ENCODE results near the gene THSD4.

Gene THSD4

DNA sequence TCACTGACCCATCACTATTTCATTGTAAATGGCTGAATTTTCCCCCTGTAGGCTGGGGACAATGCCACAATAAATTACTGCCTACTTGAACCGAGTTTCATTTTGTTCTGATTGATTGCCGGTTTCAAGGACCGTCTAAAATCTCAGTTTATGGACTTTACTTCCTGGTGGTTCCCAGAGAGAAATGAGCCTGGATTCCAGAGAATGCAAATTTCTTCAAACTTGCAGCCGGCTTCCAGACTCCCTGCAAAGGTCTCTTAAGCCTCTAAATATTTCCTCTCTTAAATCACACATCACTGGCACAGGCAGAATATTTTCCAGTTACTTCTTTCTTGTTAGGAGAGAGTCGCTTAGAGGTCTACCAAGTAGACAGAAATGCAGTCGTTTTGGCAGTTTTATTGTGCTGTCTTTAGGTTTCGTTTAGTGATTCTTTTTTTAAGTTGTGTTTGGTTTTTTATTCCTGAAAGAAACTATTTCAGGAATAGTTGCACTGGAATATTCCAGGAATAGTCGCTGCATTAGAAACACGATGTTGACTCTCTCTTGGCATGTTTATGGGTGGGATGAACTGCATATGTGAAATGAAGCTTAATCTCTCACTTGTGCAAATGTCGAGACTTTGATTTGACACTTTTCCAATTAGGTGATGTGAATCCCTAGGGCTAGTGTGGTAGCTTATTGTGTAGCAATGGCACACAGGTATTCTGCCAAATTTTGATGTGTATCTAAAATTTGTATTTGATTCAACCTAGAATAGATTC, 411.0 kb downstream of the THSD4 start:
- no peak for DNase-seq

DNA sequence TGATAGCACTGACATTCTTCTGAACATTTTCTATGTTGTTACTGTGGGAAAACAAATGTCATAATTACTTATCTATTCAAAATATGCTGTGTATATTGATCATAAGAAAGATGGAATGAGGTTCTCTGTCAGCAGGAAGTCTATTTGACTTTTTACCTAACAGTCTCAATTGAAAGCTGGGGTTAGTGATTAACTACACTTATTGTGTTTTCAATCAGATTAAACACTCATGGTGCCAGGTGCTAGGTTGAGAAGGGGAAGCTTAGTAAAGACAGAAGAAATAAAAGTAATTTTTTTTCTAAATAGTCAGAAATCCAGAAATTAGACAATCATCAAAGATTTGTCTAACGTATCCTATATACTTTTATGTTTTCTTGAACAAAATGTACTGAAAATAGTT, 414.1 kb downstream of the THSD4 start:
- no peak for DNase-seq

DNA sequence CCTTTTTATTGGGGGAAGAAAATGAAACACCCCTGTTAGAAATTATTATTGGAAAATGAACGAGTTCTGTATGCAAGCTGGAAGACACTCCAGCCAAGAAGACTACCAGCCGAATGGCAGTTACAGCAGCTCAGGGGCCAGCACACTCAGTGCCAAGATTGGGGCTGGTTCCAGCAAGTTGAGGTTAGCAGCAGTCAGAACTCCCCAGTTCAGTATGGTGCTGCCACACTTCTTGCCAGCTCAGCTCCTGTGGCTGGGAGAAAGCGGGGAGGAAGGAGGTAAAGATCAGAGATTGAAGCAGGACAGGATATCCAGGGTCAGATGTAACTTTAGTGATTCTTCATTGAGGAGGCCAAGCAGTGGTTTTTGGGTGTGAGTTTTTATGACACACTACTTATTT, 414.8 kb downstream of the THSD4 start:
- DNase-seq = no peak

DNA sequence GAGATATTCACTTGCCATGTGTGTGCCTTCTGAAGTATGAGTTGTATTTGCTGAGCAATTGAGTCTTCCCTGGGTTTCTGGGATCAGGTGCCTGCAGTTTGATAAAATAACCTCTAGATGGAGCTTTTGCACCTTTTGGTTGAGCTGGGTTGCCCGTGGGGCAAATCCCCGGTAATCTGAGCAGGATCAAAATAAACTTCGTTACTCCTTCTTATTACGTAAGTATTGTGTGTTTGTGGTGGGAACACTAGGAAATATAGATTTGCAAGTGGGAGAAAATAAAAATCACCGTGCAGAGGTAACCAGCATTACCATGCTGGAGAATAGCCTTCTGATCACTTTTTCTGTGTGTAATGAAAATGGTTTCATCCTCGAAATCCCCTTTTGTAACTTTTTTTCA, 417.7 kb downstream of the THSD4 start:
- no peak for DNase-seq

DNA sequence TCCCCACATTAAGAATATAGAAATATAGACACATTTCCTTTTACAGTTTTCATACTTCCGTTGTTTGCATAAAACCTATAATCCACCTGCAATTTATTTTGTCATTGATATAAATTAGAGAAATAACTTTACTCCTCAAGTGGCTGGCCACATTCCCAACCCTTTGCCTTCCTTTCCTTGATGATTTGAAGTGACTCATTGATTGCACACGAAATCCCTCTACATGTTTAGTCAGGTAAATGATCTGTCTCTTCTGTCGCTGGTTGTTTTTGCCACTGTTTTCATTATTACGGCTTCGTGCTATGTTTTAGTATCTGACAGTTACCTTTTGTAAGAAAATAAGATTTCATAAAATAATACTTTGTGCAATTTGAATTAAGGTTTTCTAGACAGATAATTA, 422.9 kb downstream of the THSD4 start:
- DNase-seq = no peak

DNA sequence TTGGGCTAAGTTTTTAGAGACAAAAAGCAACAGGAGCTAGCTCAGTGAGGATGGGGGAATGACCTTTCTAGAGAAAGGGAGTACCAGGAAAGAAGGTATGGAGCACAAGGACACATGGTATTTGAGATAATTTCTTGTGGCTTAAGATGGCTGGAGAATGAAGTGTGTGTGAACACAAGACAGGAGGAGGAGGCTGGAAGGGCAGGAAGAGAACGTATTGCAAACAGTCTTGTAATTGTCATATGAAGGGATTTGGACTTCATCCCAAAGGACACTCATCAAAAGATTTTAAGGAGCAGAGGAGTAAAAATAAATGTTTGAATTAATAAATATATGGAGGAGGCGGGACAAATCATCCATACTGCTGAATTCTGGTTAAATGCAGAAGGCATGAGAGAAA, 426.5 kb downstream of the THSD4 start:
- DNase-seq = no peak

DNA sequence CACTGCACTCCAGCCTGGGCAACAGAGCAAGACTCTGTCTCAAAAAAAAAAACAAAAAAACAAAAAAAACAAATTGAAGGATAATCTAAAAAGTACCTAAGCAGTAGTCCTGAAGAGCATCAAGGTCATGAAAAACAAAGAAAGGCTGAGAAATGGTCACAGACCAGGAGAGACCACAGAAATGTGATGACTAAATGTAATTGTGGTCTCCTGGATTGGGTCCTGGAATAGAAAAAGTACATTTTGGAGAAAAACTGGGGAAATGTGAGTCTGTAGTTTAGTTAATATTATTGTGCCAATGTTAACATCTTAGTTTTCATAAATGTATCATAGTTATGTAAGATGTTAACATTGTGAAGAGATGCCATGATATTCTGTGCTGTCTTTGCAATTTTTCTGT, 427.6 kb downstream of the THSD4 start:
- DNase-seq = no peak

DNA sequence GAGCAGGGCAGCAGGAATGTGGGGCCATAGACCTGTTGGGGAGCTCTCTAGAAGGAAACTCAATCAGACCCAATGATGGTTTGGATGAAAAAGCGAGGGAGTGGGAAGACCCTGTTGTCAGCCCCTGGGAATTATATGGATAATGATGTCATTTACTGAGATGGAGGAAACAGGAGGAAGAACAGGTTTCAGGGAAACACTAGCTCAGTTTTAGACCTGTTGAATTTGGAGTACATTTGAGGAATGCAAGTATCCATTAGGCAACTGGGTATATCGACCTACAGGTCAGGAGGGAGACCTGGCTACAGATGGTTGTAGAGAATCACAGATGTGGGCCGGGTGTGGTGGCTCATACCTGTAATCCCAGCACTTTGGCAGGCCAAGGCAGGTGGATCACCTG, 428.1 kb downstream of the THSD4 start:
- DNase-seq = no peak

DNA sequence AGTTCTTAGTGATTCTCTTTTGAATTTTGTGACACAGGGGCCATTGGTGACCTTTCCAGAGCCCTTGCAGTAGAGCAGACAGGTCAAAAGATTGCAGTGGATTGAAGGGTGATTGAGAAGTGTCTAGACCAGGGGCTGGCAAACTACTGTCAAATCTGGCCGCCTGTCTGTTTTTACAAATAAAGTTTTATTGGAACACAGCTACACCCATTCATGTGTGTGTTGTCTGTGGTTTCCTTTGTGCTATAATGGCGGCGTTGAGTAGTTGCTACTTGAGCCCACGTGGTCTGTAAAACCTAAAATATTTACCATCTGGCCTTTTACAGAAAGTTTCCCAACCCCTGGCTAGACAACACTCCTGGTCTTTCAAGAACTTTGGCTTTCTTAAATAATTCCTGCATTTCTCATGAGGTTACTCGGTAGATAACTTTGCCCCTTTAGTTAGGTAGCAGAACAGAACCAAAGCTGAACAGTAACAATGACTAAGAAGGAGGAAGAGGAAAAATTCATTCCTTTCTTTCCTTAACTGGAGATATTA, 430.0 kb downstream of the THSD4 start:
- no peak for DNase-seq

DNA sequence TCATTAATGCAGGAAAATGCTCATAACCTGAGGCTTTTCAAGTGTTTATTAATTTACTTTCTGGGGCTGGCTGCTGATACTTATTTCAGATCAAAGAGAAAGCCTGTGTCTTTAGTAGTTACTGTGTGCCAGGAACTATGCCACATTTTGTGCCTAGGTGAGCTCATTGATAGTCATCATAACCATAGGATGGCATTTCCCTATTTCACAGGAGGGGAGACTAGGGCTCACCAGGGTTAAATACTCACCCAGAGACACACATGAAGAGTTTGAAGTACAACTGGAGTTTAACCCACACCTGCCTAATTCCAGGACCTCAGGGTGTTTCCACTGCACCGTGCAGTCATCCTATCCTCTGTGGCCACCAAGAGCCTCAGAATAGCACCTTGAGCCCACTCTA, 430.7 kb downstream of the THSD4 start:
- DNase-seq = no peak

DNA sequence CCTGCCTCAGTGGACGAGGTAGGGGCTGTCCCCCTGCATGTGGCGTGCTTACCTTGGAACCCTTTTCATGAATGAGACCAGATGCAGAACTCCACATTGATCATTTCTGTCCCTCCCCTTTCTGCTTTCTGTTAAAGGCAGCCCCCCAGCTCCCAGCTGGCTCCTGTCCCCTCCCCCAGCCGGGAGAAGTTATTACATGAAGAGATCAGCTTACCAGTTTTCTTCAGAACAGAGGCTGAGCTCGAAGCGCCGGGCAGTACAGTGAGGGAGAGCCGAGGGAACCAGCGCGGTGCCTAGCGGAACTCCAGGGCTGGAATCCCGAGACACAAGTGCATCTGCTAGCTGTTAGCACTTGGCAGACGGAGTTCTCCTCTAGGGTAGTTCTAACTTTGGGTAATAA, 431.7 kb downstream of the THSD4 start:
- peak in 1 of 56 donors; percentile 4 for DNase-seq

DNA sequence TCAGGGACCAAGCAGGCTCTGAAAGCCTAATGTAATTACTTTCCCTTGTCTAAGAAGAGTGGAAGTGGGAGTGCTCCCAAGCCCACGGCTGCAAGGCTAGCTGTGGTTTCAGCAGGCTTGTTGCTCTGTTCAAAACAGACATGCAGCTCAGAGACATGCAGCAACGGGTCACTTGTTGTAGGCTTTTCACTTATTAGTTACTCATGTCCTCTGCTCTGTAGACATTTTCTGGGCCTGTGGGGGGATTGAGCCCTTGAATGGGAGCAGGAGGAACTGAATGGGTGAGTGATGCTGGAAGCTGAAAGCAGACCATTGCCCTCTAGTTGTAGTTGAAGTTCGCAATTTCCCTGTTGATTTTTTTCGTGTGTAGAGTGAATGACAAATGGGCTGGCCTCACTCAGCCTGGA, 433.1 kb downstream of the THSD4 start:
- DNase-seq = no peak

DNA sequence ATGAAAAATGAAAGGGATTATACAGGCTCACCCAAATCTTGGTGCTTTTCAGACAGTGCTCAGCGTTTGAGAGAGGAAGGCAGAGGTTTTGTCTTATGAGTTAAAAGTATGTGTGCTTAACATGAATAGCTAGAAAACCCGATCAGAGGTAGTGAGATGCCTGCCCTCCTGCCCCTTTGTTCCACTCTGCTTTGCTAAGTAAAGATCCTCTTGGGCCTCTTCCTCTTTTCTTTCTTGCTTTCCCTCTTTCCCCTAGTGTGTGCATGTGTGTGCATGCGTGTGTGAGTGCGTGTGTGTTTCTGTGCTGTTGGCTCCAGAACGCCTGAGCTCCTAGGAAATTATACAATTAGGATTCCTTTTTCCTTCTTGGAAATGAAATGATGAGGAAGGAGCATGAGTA, 433.8 kb downstream of the THSD4 start:
- DNase-seq = no peak

DNA sequence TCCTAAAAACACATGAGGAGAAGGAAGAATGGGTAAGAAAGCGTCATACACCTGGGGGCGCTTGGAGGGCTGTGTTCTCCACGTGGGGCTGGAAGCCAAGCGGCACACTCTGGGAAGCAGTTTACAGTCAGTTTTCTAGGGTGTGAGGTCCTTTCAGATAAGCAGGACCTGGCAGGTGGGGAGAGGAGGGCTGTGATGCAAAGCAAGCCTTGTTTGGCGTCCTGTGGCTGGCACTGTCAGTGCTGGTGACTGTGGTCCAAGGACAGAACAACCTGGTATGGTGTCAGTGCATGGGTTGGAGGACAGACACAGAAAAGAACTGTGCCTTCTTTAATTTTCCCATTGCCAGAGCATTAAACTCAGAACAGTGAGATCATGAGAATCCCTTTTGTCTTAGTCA, 434.4 kb downstream of the THSD4 start:
- no peak for DNase-seq

DNA sequence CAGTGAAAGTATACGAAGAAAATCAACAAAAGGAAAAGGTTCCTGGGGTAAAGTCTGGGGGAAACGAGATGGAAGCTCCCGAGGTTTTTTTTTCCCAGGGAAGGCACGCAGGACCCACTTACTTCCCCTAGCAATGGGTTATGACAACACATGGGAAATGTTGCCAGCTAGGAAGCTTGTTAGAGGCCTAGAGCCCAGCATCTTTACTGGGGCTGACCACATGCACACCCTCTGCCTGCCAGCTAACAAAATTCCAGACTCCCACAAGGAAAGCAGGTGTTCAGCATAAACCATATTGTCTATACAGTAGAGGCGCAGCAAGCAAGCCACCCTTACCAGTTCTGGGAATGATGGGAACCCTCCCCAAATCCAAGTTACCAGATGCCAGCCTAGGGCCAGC, 436.3 kb downstream of the THSD4 start:
- DNase-seq = no peak

DNA sequence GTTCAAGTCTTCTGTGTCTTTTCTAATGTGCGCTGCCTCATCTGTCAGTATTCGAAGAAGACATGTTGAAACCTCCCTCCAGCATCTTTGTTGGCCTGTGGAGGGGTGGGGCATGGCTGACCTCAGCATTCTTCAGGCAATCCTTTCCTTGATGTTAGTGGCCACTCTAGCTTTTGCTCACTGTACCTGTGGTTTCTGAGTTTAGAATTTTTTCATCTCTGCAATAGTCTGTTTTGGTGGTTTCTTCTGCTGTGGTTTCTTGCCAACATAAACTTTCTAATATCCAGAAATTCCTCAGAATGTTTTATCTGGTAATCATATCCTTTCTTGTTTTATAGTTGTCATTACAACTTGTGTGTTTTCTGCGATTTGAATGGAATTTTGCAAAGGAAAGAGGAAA, 443.8 kb downstream of the THSD4 start:
- DNase-seq = no peak

DNA sequence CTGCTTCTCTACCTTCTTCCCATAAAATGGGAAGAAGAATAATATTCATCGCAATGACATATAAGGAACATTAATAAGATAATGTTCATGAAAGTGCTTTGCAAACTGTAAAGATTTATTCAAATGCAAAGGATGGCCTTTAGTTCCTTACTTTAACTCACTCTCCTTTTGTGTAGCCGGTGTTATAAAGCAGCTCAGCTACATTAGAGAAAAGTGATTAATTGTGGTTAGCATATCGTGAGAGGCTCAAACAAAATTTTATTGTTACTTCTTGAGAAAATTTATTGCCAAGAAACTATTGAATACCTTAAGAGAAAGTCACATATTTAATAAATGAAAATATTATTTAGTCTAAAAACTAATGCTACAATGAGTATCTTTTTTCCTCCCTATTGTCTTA, 444.3 kb downstream of the THSD4 start:
- no peak for DNase-seq

DNA sequence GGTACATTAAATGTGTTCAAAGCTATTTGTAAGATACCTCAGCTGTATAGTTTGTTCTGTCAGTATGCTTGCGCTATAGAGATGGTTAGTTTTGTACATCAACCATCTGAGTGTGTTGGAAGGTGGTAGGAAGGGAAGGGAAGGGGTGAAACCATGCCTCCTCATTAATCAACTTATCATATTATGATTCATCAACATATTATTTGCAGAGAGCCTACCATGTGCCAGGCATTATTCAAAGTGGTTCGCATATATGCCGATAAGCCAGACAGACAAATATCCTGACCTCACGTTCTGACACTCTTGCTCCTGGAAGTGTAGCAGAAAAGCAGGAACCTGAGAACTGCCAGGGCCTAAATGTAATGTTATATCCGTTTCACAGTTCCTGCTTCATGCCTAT, 447.0 kb downstream of the THSD4 start:
- DNase-seq = no peak

DNA sequence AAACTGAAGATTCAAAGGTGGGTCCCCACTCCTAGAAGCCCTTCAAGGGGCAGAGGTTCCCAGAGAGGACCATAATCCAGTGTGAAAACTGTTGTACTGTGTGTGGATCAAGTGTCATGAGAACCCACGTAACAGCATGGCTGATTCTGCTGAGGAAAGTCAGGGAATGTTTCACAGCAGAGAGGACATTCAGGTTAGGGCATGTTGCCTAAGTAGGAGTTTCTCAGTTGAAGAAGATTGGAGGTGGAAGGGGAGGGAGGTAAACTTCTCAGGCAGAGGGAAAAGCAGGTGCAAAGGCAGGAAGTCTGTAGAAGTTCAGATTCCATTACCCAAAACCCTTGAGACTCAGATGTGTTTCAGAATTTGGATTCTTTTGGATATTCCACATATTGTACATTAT, 448.9 kb downstream of the THSD4 start:
- no peak for DNase-seq

DNA sequence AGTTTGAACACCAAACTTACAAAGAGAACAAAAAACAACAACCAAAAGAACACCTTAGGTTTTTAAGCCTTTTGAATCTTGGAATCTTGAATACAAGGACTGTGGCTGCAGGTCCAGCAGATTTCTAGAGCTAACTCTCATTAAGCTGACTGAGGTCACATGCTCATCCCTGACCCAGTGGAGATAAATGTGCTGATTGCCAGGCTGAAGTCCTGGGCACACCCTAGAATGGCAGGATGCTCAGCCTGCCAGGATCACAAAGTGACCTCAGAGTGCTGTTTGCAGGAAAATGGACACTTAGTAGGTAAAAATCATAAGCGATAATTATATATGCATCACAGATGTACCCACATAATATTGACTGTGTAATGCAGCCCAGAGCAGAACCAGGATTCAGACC, 449.7 kb downstream of the THSD4 start:
- DNase-seq = no peak

DNA sequence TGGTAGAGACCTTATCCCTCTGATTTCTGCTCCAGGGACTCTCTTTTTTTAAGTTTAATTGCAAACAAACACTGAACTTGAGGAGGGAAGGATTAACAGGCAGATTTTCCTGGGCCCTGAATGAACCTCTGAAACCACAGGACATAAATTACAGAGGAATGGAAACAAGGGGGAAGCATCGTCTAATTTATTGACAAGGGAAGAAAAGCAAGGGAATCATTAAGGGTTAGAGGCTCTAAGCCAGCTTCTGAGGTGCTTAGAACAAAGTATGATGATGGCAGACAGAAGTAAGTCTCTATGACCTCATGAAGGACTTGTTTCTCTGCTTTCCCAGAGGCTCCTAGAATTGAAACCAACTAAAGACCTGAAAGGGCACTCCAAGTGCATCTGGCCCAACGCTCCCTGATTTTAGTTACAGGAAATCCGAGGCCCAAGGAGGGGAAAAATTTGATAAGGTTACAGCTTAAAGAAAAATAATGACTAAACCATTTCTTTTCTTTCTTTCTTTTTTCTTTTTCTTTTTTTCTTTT, 450.4 kb downstream of the THSD4 start:
- no peak for DNase-seq

DNA sequence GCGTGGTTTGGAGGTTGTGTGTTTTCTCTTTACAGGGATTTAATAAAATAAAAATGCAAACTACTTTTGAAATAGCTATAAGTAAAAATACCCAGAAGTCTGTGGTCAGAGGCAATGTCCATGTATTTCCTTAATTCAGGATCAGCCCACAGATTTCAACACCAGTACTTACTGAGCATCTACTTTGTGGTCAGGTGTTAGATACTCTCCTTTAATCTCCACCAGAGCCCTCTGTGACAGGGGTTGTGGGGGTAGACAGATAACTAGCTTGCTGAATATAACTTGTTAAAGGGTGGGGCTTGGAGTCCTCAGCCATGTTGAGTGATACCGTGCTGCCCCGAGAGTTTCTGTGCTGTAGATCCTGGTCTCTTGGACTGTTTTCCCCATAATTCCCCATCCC, 451.0 kb downstream of the THSD4 start:
- no peak for DNase-seq

DNA sequence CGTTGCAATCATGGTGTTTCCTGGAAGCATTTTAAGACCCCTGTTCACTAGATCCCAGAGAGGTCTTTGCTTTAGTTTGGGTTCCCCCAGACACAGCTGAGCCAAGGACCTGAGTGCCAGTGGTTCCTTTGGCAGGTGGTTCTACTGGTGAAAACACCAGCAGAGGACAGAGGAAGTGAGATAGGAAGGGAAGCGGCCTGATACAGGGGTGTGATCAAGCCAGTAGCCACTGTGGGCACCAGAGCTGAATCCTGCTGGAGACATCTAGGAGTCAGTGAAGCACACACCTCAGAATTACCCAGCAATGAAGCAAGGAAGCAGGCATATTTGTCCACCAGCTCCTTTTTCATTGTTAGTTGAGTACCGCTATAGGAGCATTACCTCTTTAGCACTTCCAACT, 451.9 kb downstream of the THSD4 start:
- no peak for DNase-seq

DNA sequence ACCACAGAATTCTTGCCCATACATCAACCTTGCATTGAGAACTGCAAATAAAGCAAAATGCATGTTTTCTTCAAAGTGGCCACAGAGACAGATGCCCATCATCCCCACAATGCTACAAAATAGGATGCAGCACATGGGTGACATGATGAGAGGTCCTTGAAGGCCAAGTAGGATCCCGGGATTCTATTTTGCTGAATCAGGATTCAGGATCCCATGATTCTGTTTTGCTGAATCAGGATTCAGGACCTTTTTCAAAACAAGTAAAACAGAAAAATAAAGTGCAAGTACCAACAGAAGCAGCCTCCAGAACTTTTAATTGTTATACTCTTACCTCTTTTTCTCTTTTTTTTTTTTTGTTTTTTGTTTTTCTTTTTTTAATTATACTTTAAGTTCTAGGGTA, 453.0 kb downstream of the THSD4 start:
- no peak for DNase-seq

All from amygdala (tissue), 56 donors.